Adrenal gland (tissue), 5 donors: ENCODE results near the gene RUVBL2.

Experiments
- CTCF ChIP-seq, 6 experiments: fragments of 450-650 bp in 4 of 6; fragments of 200-600 bp in 2 of 6; sonication (generic) in 1 of 6; IDR thresholded peaks; 1 replicate in 5 of 6; 2 replicates in 1 of 6; pipeline versions ENCODE4 v1.5.1 to v1.8.0; 2016 to 2021; ENCODE audit warnings: antibody characterized with exemption in 6 of 6, mild to moderate bottlenecking in 2 of 6, moderate library complexity in 1 of 6
- POLR2A ChIP-seq, 2 donors: fragments of 450-650 bp; IDR thresholded peaks; one replicate each; pipeline ENCODE4 v1.6.1; 2017; ENCODE audit warnings: antibody characterized with exemption in 2 of 2, mild to moderate bottlenecking in 2 of 2, moderate library complexity in 1 of 2
- donor health status: DM: no; HTN: no; CAD: no.

- TF ChIP-seq CTCF (IDR thresholded peaks at IDR 0.05): no peak
- TF ChIP-seq POLR2A (IDR thresholded peaks at IDR 0.05): no peak
Observed at GRCh38 chr19:49009828-49010227, 16.1 kb downstream of the RUVBL2 start.
